HL-60/S4 (cell line): ENCODE results near the gene AMTN.

Experiments used
- in situ Hi-C: fragments of 300-500 bp; cut with MboI; formaldehyde crosslinking; loops from 2 replicates; pipeline ENCODE4 v1.14.3; 2022; ENCODE audit warnings: low sequenced_read_pairs

AMTN gene

DNA sequence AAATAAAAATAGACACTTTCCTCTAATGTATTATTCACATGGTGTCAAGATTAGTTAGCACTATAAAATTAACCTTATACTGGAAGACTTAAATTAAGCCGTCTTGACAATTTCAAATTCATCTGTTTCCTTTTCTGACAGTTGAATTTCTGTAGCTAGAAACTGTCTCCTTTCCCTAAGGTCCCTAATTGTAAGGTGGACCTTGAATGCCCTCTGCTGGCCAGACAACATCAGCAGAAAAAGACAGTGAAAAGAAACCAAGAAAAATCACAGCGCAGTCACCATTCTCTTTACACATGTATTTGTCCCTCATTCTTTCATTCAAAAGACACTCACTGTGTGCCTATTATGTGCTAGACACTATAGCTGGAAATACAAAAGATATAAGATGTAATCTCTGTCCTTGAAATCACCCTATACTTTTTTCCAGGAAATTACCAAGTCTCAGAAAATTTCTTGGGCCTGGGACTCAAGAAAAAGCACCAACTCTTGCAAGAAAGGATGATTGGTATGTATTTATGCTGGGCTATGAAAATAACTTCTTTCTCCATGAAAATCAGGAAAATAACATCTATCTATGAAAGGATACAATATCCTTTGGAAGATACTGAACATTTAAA is 41.0 kb downstream of the AMTN start:
- in situ Hi-C loops: no loop called here

DNA sequence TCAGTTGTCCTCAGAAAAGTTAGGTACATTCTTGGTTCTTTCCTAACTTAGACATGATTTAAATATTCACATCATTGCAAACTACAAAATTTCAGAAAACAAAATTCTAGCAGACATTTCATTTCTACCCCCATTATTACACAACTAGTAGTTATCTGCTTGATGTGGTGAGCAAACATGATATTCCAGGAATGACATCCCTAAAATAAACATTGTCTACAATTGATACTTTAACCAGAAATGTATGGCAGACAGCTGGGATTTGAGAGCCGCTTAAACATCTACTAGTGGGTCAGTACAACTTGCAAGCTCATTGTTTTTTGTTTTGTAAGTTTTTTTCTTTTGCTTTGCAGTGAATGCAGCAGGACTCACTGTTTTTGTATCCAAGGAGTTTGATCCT is 41.6 kb downstream of the AMTN start:
- in situ Hi-C loops: no loop called here

DNA sequence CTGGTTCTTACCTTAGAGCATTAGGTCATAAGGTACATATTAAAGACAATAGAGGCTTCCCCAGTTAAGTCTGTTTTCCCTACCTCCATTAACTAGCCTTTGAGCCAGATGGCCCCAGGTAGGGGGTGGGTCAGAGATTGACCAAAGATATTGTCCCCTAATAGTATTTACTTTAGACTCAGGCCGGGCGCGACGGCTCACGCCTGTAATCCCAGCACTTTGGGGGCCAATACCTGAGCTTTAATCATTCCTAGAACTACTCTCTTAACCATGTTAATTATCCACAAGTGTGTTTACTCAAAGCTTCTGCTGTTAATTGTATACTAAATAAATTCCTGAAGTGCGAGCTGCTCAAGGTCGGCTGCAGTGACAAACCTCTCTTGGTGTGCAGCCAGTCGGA is 45.7 kb downstream of the AMTN start:
- in situ Hi-C loops: no loop called here

DNA sequence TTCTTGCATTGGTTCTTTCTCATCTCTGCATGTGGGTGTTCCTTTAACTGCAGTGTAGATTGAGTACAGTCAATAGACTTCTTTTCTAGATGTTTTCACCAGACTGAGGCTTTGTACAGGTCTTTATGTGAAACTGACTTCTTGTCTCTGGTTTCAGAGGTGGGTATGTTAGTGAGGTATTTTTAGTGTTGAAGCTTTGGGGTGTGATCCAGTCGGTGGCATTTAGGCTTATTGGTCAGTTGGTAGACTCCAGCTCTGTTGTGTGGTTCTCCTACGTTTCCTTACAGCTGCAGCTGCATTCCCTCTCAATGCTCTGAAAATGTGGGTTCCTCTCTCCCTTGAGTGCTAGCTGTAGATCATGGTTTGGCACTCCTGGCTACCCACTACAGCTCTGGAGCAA is 52.4 kb downstream of the AMTN start:
- in situ Hi-C loops: no loop called here

DNA sequence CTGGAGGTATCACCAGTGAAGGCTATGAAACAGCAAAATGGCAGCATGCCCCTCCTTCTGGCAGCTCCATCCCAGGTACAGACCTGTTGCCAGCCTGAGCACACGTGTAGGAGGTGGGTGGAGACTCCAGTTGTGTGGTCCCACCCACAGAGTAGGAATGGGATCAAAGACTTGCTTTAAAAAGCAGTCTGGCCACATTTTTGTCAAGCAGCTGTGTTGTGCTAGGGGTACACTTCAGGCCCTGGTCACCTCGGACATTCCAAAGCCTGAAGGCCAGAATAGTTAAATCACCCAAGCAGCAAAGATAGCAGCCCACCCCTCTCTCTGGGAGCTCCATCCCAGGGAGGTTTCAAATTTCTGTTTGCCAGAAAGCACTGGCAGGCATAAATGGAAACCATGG is 53.4 kb downstream of the AMTN start:
- in situ Hi-C loops: no loop called here

DNA sequence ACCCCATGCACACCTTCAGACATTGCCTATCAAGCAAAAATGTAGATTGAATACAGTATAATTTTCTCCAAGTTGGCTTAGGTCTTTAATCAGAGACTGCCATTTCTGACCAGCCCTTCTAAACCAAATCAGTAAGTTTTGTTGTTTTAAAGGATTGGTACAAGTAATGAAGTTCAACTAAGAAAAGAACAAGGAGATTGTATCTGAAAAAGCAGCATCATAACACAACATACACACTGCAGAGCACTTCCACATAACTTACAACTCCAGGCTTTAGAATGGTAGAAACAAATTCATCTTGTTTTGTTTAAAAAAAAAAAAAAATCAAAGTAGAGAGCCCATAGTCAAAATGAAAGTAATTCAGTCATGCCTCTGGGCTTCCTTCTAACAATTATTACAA is 57.6 kb downstream of the AMTN start:
- in situ Hi-C loops: no loop called here

DNA sequence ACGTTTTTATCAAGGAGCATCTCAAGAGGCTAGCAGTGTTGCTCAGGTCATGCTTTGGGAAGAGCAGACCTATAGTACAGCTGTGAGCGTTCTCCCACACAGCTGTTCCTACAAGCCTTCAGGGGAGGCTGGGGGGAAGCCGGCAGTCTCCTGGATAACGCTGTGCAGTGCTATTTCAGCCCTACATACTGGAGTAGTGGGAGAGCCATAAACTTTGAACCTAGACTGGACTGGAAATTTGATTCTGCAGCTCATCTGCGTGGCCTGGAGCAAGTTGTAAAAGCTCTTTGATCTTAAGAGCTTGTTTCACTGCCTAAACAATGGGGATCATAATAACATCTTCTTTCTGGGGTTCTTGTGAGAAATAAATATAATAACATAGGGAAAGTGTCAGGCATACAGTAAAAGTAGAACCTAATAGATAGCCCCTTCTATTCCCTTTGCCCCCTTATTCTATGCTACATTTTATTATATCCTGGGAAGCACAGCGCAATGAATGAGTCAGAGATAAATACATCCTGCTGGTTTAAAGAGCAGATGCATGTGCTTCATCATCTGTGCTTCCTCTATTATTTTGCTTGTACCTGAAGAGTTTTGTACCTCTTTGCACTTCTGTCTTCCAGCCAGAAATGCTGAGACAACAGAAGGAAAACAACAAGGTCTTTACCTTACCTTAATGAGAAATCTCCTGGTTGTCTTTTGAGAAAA is 59.0 kb downstream of the AMTN start:
- in situ Hi-C loops: no loop called here

DNA sequence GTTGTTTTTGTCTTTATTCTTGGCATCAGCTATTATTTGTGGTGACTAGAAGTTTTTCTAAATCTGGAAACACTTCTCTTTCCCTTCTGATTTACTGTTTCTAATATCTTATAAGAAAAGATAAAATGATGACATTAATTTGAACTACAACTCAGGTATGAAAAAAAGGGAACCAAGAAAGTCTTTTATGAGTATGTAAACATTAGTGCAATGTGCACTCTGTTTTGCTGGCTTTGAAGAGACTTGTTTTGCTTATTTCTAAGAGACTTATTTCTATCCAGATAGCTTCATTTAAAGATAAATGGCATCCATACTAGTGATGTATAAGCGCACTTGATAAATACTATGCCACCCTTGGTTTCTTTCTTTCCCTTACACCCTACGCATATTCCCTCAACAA is 63.6 kb downstream of the AMTN start:
- in situ Hi-C loops: no loop called here
